Measurements from ENCODE around the gene PPM1H.

PPM1H gene

DNA sequence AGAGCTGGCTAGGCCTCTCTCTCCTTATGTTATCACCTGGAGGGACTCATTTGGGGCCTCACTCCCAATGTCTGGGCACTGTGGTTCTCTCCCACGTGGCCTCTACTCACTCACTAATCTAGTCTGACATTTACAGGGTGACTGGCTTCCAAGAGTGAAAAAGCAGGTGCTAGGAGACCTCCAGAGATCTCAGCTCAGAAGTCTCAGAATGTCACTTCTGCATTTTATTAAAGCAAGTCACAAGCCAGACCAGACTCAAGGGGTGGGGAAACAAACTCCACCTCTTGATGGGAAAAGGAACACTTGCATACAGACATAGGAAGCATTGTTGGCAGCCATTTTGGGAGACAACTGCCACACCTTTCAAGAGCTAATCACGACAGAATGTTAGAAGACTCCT is 292.5 kb downstream of the PPM1H start:
- Histone ChIP-seq H2BK15ac (ENCODE audit: low read length) (no peak overlapping the region), H3K27me3 (ENCODE audit: control insufficient read depth in 3 of 3, insufficient read depth in 3 of 3, low read depth in 1 of 3, low read length in 3 of 3) (no peaks in the 10 kb centered on the region), H2BK5ac (ENCODE audit: low read length) (no peak overlapping the region), H3K18ac (ENCODE audit: low read length) (no peak overlapping the region), H3K4ac (ENCODE audit: low read length) (no peak overlapping the region), H4K91ac (ENCODE audit: low read depth, low read length, poor library complexity) (no peak overlapping the region), H3K4me3 (ENCODE audit: low read length in 2 of 2) (no peak overlapping the region), H3K79me1 (ENCODE audit: low read depth, low read length) (no peaks in the 10 kb centered on the region), H3K4me1 (ENCODE audit: control insufficient read depth in 2 of 2, insufficient read depth in 1 of 2, low read depth in 1 of 2, low read length in 2 of 2) (peaks cover 2 to 6% of the 10 kb centered on the region in 2 donors), H3K4me2 (ENCODE audit: insufficient read depth, low read length, poor library complexity, severe bottlenecking) (no peak overlapping the region), H3K9me3 (replicated peaks in 1 of 2; ENCODE audit: control insufficient read depth in 2 of 2, insufficient read depth in 1 of 2, low read depth in 1 of 2, low read length in 2 of 2) (peaks cover 0 to 10% of the 10 kb centered on the region in 2 donors), H3K23ac (ENCODE audit: low read depth, low read length, poor library complexity) (no peak overlapping the region), H3K27ac (replicated peaks; ENCODE audit: low read length) (no peak overlapping the region), H2AK5ac (ENCODE audit: low read depth, low read length) (no peak overlapping the region), H3K9ac (ENCODE audit: low read depth, low read length, poor library complexity) (no peak overlapping the region), H2AFZ (ENCODE audit: low read length) (no peak overlapping the region), H3K14ac (ENCODE audit: low read length) (no peak overlapping the region), H4K8ac (ENCODE audit: low read depth, low read length) (no peak overlapping the region), H2BK120ac (ENCODE audit: low read depth, low read length) (no peak overlapping the region), H2BK12ac (ENCODE audit: low read length) (no peak overlapping the region), H3K36me3 (replicated peaks in 1 of 2; ENCODE audit: control insufficient read depth in 2 of 2, insufficient read depth in 2 of 2, low read length in 2 of 2) (no peaks in the 10 kb centered on the region)
- DNase-seq (ENCODE audit: low spot score), result no peak
- WGBS, 2 donors (ENCODE audit: extremely low coverage in 2 of 2, insufficient read length in 2 of 2, insufficient replicate concordance in 1 of 2), result no CpG with 5 or more reads among the region's 2 CpGs

DNA sequence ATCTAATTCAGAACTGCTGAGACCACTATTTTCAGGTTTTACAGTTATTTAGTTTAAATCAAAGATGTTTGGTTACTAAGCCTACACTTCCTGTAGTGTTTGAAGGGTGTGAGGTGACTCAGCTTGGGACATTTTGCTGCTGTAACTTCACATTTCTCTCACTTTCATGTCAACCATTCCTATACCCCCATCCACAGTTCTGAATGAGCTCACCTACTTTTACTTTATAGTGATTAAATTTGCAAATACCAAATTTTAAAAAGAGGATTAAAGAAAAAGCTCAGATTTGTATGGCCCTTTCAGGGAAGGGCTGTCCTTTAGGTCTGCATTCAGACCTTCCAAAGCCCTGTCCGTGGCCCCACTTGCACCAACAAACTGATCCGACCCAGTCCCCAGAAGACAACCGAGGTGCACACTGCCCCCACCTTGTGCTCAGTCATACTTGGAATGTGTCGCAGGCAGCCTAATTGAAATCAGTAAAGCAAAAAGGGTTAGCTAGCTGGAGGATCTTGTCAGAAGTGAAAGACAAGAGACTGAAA is 294.0 kb downstream of the PPM1H start:
- H3K4me3 ChIP-seq (ENCODE audit: low read length in 2 of 2), result no peak overlapping the region
- H2BK12ac ChIP-seq (ENCODE audit: low read length), result no peak overlapping the region
- no peak overlapping the region for H2BK5ac ChIP-seq (ENCODE audit: low read length)
- peaks cover 0 to 3% of the 10 kb centered on the region in 2 donors for H3K9me3 ChIP-seq (replicated peaks in 1 of 2; ENCODE audit: control insufficient read depth in 2 of 2, insufficient read depth in 1 of 2, low read depth in 1 of 2, low read length in 2 of 2)
- H3K9ac ChIP-seq (ENCODE audit: low read depth, low read length, poor library complexity), result no peak overlapping the region
- no peak overlapping the region for H3K27ac ChIP-seq (replicated peaks; ENCODE audit: low read length)
- WGBS, 2 donors (ENCODE audit: extremely low coverage in 2 of 2, insufficient read length in 2 of 2, insufficient replicate concordance in 1 of 2), result no CpG with 5 or more reads among the region's 4 CpGs
- no peak for DNase-seq (ENCODE audit: low spot score)
- no peaks in the 10 kb centered on the region for H3K27me3 ChIP-seq (ENCODE audit: control insufficient read depth in 3 of 3, insufficient read depth in 3 of 3, low read depth in 1 of 3, low read length in 3 of 3)
- H3K4me1 ChIP-seq (ENCODE audit: control insufficient read depth in 2 of 2, insufficient read depth in 1 of 2, low read depth in 1 of 2, low read length in 2 of 2), result peaks cover 2 to 8% of the 10 kb centered on the region in 2 donors
- H3K14ac ChIP-seq (ENCODE audit: low read length), result no peak overlapping the region
- no peak overlapping the region for H2BK120ac ChIP-seq (ENCODE audit: low read depth, low read length)
- H2AK5ac ChIP-seq (ENCODE audit: low read depth, low read length), result no peak overlapping the region
- no peak overlapping the region for H3K23ac ChIP-seq (ENCODE audit: low read depth, low read length, poor library complexity)
- no peaks in the 10 kb centered on the region for H3K79me1 ChIP-seq (ENCODE audit: low read depth, low read length)
- H2AFZ ChIP-seq (ENCODE audit: low read length), result peak overlapping the region; percentile 45
- no peak overlapping the region for H3K4me2 ChIP-seq (ENCODE audit: insufficient read depth, low read length, poor library complexity, severe bottlenecking)
- no peak overlapping the region for H3K4ac ChIP-seq (ENCODE audit: low read length)
- H2BK15ac ChIP-seq (ENCODE audit: low read length), result no peak overlapping the region
- H3K18ac ChIP-seq (ENCODE audit: low read length), result no peak overlapping the region
- no peak overlapping the region for H4K91ac ChIP-seq (ENCODE audit: low read depth, low read length, poor library complexity)
- no peaks in the 10 kb centered on the region for H3K36me3 ChIP-seq (replicated peaks in 1 of 2; ENCODE audit: control insufficient read depth in 2 of 2, insufficient read depth in 2 of 2, low read length in 2 of 2)
- H4K8ac ChIP-seq (ENCODE audit: low read depth, low read length), result no peak overlapping the region

DNA sequence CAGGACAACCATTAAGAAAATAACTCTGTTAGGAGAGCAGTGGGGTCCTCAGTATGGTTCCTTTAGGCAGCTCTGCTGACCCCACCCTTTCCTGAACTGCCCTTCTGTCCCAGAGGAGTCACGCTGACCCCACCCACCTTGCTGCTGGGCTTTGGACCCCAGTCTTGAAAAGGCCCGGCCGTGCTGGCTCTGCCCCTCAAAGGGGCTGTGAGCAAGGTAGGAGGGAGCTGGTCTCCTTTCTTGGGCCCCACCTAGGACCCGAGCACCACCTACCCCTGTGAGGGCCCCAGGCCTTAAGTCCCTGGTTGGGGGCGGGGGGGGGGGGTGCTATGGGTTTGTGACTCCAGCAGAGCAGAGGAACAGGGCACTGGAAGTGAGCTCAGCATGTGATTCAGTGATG is 297.3 kb downstream of the PPM1H start:
- Histone ChIP-seq H2BK12ac (ENCODE audit: low read length) (no peak overlapping the region), H3K4me3 (ENCODE audit: low read length in 2 of 2) (no peak overlapping the region), H4K8ac (ENCODE audit: low read depth, low read length) (no peak overlapping the region), H3K9me3 (replicated peaks in 1 of 2; ENCODE audit: control insufficient read depth in 2 of 2, insufficient read depth in 1 of 2, low read depth in 1 of 2, low read length in 2 of 2) (peaks cover 0 to 5% of the 10 kb centered on the region in 2 donors), H4K91ac (ENCODE audit: low read depth, low read length, poor library complexity) (no peak overlapping the region), H3K79me1 (ENCODE audit: low read depth, low read length) (no peaks in the 10 kb centered on the region), H2AFZ (ENCODE audit: low read length) (no peak overlapping the region), H3K23ac (ENCODE audit: low read depth, low read length, poor library complexity) (no peak overlapping the region), H2AK5ac (ENCODE audit: low read depth, low read length) (no peak overlapping the region), H2BK120ac (ENCODE audit: low read depth, low read length) (no peak overlapping the region), H2BK15ac (ENCODE audit: low read length) (peak overlapping the region; percentile 5), H3K18ac (ENCODE audit: low read length) (peak overlapping the region; percentile 4), H3K36me3 (replicated peaks in 1 of 2; ENCODE audit: control insufficient read depth in 2 of 2, insufficient read depth in 2 of 2, low read length in 2 of 2) (no peaks in the 10 kb centered on the region), H3K4me2 (ENCODE audit: insufficient read depth, low read length, poor library complexity, severe bottlenecking) (no peak overlapping the region), H3K4ac (ENCODE audit: low read length) (no peak overlapping the region), H2BK5ac (ENCODE audit: low read length) (no peak overlapping the region), H3K4me1 (ENCODE audit: control insufficient read depth in 2 of 2, insufficient read depth in 1 of 2, low read depth in 1 of 2, low read length in 2 of 2) (peaks cover 1 to 10% of the 10 kb centered on the region in 2 donors), H3K9ac (ENCODE audit: low read depth, low read length, poor library complexity) (no peak overlapping the region), H3K14ac (ENCODE audit: low read length) (no peak overlapping the region), H3K27me3 (ENCODE audit: control insufficient read depth in 3 of 3, insufficient read depth in 3 of 3, low read depth in 1 of 3, low read length in 3 of 3) (no peaks in the 10 kb centered on the region), H3K27ac (replicated peaks; ENCODE audit: low read length) (no peak overlapping the region)
- no peak for DNase-seq (ENCODE audit: low spot score)
- WGBS, 2 donors (ENCODE audit: extremely low coverage in 2 of 2, insufficient read length in 2 of 2, insufficient replicate concordance in 1 of 2), result no CpG with 5 or more reads among the region's 5 CpGs

DNA sequence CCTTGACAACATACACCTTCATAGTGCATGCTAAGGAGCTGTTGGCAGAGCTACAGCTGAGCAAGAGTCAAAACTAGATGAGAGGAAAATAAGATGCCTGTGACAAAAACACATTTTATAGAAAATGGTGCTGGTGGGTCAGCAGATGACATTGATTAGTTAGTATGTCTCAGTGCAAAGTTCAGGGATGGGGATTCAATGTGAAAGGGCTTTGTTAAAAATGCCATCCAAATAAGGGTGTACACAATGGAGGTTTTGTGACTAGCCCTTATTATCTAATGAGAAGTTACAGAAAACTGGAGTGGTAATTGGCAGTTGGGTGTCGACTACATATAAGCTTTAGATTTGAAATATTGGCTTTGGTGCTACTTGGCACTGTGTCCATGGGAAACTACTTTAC is 299.3 kb downstream of the PPM1H start:
- Histone ChIP-seq H3K18ac (ENCODE audit: low read length) (no peak overlapping the region), H2BK120ac (ENCODE audit: low read depth, low read length) (no peak overlapping the region), H2BK12ac (ENCODE audit: low read length) (no peak overlapping the region), H2AK5ac (ENCODE audit: low read depth, low read length) (no peak overlapping the region), H3K23ac (ENCODE audit: low read depth, low read length, poor library complexity) (no peak overlapping the region), H2BK5ac (ENCODE audit: low read length) (no peak overlapping the region), H3K4me1 (ENCODE audit: control insufficient read depth in 2 of 2, insufficient read depth in 1 of 2, low read depth in 1 of 2, low read length in 2 of 2) (peaks cover 5 to 8% of the 10 kb centered on the region in 2 donors), H4K91ac (ENCODE audit: low read depth, low read length, poor library complexity) (no peak overlapping the region), H3K9me3 (replicated peaks in 1 of 2; ENCODE audit: control insufficient read depth in 2 of 2, insufficient read depth in 1 of 2, low read depth in 1 of 2, low read length in 2 of 2) (peaks cover 0 to 5% of the 10 kb centered on the region in 2 donors), H3K27me3 (ENCODE audit: control insufficient read depth in 3 of 3, insufficient read depth in 3 of 3, low read depth in 1 of 3, low read length in 3 of 3) (no peaks in the 10 kb centered on the region), H3K36me3 (replicated peaks in 1 of 2; ENCODE audit: control insufficient read depth in 2 of 2, insufficient read depth in 2 of 2, low read length in 2 of 2) (no peaks in the 10 kb centered on the region), H2AFZ (ENCODE audit: low read length) (no peak overlapping the region), H2BK15ac (ENCODE audit: low read length) (no peak overlapping the region), H3K4me3 (ENCODE audit: low read length in 2 of 2) (no peak overlapping the region), H3K4me2 (ENCODE audit: insufficient read depth, low read length, poor library complexity, severe bottlenecking) (no peak overlapping the region), H3K27ac (replicated peaks; ENCODE audit: low read length) (no peak overlapping the region), H3K14ac (ENCODE audit: low read length) (no peak overlapping the region), H3K4ac (ENCODE audit: low read length) (no peak overlapping the region), H3K9ac (ENCODE audit: low read depth, low read length, poor library complexity) (no peak overlapping the region), H4K8ac (ENCODE audit: low read depth, low read length) (no peak overlapping the region), H3K79me1 (ENCODE audit: low read depth, low read length) (no peaks in the 10 kb centered on the region)
- no CpG with 5 or more reads among the region's 1 CpG for WGBS, 2 donors (ENCODE audit: extremely low coverage in 2 of 2, insufficient read length in 2 of 2, insufficient replicate concordance in 1 of 2)
- no peak for DNase-seq (ENCODE audit: low spot score)

Data from neuronal stem cell (in vitro differentiated cells).